Right atrium auricular region (tissue), 2 donors: ENCODE measurements around the gene EFCAB12. TPM values are rescaled to one million over a fixed set of nuclear protein-coding genes. Genes with fewer than 3 reads are reported as not detected.
A peak's percentile ranks its signal among the peaks of the same experiment; 100 is the strongest.

ENCODE experiments used
- DNase-seq: peaks from one replicate; pipeline ENCODE4 v3.0.0-alpha.2; 2019; ENCODE audit warnings: low spot score
- H3K27ac ChIP-seq, 2 donors: fragments of 200-600 bp; sonication (generic); 1 replicate in 1 of 2; 2 replicates in 1 of 2; pipeline ENCODE4 v1.5.1; 2016 to 2019
- H3K27me3 ChIP-seq, 2 donors: fragments of 200-600 bp; sonication (generic); one replicate each; pipeline versions ENCODE4 v1.5.1 to v1.6.0; 2017 to 2019
- H3K36me3 ChIP-seq: fragments of 200-600 bp; sonication (generic); one replicate; pipeline ENCODE4 v1.5.1; 2016
- H3K4me1 ChIP-seq, 2 donors: fragments of 200-600 bp; sonication (generic); one replicate each; pipeline versions ENCODE4 v1.5.1 to v1.6.0; 2017 to 2019
- H3K4me3 ChIP-seq, 2 donors: fragments of 200-600 bp; sonication (generic); 1 replicate in 1 of 2; 2 replicates in 1 of 2; pipeline ENCODE4 v1.5.1; 2017 to 2019; ENCODE audit warnings: mild to moderate bottlenecking in 1 of 2, moderate library complexity in 1 of 2
- H3K9me3 ChIP-seq, 2 donors: fragments of 200-600 bp; sonication (generic); one replicate each; pipeline ENCODE4 v1.5.1; 2019
- total RNA-seq, 2 donors: library from RNA; depleted of rRNA; stranded (reverse); fragments of >200 nt; gene quantifications; one replicate each; pipeline ENCODE4 v1.1.0, GENCODE V29; 2016
- TF ChIP-seq, protein P1 (sequence below), 2 donors: fragments of 200-600 bp; sonication (generic); IDR thresholded peaks; one replicate each; pipeline ENCODE4 v1.5.1; 2019; ENCODE audit warnings: antibody characterized with exemption in 2 of 2

EFCAB12 gene
- total RNA-seq = under 1 TPM in 1 of 2 donors, not detected in 1; 0.28 TPM

DNA sequence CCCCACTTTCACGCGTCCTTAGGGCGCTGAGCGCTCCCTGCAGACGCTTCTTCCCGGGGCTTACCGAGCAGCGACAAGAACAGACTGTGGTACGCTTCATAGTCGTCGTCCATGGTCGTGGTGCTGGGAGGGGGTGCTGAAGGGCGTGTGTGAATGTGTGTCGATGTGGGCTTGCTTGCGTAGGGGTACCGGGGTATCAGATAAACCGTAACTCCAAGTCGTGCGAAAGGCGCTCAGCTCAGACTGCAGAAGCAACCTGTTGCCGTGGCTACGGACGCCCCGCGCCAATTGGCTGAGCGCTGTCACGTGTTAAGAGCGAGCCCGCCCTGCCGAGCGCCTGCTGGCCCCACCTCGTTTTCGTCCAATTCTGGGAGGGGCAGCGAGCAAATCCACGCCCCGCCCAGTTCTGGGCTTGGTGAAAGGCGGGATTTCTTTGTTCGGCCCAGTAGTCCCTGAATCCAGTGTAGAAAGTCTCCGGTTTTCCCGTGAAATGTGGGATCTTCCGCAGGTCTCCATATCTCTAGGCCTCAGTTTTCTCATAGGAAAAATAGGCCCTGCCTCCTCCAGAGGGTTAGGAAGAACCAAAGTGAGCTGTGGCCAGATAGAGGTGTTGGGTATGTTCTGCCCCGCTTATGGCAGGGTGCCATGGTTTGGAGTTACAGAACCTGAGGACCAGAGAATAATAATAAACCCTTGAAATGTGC is at the start of gene EFCAB12:
Gene EFCAB12 (minus strand): TSS at position 261 of the 704 bp plus-strand sequence. CDS start 148 bp downstream, at position 113.
- H3K36me3 ChIP-seq = peaks cover 32% of the 10 kb centered on the region
- H3K9me3 ChIP-seq = no peaks in the 10 kb centered on the region
- DNase-seq = peak; percentile 98
- H3K27me3 ChIP-seq = no peaks in the 10 kb centered on the region
- peak within 1 kb of the TSS; percentile 36 to 50 for H3K4me3 ChIP-seq
- peaks cover 0 to 15% of the 10 kb centered on the region in 2 donors for H3K4me1 ChIP-seq
- TF ChIP-seq, protein P1, sequence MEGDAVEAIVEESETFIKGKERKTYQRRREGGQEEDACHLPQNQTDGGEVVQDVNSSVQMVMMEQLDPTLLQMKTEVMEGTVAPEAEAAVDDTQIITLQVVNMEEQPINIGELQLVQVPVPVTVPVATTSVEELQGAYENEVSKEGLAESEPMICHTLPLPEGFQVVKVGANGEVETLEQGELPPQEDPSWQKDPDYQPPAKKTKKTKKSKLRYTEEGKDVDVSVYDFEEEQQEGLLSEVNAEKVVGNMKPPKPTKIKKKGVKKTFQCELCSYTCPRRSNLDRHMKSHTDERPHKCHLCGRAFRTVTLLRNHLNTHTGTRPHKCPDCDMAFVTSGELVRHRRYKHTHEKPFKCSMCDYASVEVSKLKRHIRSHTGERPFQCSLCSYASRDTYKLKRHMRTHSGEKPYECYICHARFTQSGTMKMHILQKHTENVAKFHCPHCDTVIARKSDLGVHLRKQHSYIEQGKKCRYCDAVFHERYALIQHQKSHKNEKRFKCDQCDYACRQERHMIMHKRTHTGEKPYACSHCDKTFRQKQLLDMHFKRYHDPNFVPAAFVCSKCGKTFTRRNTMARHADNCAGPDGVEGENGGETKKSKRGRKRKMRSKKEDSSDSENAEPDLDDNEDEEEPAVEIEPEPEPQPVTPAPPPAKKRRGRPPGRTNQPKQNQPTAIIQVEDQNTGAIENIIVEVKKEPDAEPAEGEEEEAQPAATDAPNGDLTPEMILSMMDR (IDR thresholded peaks at IDR 0.05) = no peak
- H3K27ac ChIP-seq = peak within 1 kb of the TSS; percentile 62 to 69

GRCh38 chr3:129476586-129476985 is 48.1 kb upstream of the EFCAB12 start:
- H3K4me3 ChIP-seq = no peak overlapping the region
- no peaks in the 10 kb centered on the region for H3K9me3 ChIP-seq
- peaks cover 39% of the 10 kb centered on the region for H3K36me3 ChIP-seq
- TF ChIP-seq, protein P1 (IDR thresholded peaks at IDR 0.05) = no peak
- H3K27ac ChIP-seq = no peak overlapping the region
- DNase-seq = no peak
- H3K27me3 ChIP-seq = no peaks in the 10 kb centered on the region
- H3K4me1 ChIP-seq = peaks cover 0 to 8% of the 10 kb centered on the region in 2 donors

DNA sequence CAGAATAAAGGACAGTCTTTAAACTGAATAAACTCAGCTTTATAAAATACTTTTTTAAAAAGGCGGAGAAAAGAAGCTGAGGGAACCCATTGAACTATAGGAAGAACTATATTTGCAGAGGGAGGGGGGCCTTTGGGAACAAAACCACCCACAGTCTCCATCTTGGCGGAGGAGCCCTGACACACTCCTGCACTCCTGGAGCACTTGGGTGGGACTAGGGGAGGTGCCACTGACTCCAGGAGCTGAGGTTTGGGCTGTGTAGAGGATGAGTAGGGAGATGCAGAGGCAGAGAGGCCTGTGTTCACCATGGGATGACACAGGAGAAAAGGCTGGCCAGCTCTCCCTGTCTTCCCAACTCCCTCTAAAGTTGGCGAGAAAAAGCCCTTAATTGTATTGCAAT is 47.4 kb upstream of the EFCAB12 start:
- H3K9me3 ChIP-seq = no peaks in the 10 kb centered on the region
- peaks cover 36% of the 10 kb centered on the region for H3K36me3 ChIP-seq
- peaks cover 0 to 2% of the 10 kb centered on the region in 2 donors for H3K4me1 ChIP-seq
- H3K4me3 ChIP-seq = no peak overlapping the region
- TF ChIP-seq, protein P1 (IDR thresholded peaks at IDR 0.05) = no peak
- no peak for DNase-seq
- H3K27ac ChIP-seq = no peak overlapping the region
- no peaks in the 10 kb centered on the region for H3K27me3 ChIP-seq

DNA sequence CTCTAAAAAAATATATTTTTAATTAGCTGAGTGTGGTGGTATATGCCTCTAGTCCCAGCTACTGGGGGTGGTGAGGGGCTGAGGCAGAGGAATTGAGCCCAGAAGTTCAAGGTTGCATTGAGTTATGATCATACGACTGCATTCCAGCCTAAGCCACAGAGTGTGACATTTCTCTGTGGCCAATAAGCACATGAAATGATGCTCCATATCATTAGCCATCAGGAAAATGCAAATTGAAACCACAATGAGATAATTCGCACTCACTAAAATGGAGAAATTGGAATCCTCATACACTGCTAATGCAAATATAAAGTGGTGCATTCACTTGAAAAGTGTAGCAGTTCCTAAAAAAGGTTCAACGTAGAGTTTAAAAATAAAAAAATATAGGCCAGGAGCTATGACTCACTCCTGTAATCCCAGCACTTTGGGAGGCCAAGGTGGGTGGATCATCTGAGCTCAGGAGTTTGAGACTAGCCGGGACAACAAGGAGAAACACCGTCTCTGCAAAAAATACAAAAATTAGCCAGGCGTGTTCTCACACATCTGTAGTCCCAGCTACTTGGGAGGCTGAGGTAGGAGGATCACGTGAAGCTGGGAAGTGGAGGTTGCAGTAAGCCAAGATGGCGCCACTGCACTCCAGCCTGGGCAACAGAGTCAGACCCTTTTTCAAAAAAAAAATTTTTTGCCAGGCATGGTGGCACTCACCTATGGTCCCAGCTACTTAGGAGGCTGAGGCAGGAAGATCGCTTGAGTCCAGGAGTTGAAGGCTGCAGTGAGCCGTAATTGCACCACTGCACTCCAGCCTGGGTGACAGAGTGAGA is 46.8 kb upstream of the EFCAB12 start:
- H3K36me3 ChIP-seq = peaks cover 29% of the 10 kb centered on the region
- H3K27ac ChIP-seq = no peak overlapping the region
- no peaks in the 10 kb centered on the region for H3K27me3 ChIP-seq
- TF ChIP-seq, protein P1 (IDR thresholded peaks at IDR 0.05) = no peak
- no peak overlapping the region for H3K4me3 ChIP-seq
- H3K4me1 ChIP-seq = no peaks in the 10 kb centered on the region
- no peak for DNase-seq
- H3K9me3 ChIP-seq = no peaks in the 10 kb centered on the region

DNA sequence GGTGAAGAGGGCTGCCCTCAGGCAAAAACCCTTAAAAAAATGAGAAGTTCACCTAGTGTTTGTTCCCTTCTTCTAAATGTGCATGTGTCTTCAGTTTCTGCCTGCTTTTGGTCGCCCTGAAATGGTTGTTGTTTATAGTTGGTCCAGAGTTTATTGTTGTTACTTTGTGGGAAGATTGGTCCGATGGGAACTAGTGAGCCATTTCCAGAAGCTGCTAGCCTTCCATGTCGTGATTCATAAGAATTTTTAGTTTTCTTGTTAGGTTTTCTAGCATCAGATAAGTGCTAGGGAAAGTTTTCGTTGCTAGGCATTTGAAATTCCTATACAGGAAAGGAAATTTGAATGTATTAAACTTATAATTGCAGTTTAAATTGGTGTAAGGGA is 45.3 kb upstream of the EFCAB12 start:
- Histone ChIP-seq H3K4me3 (no peak overlapping the region), H3K4me1 (peaks cover 0 to 11% of the 10 kb centered on the region in 2 donors), H3K27ac (no peak overlapping the region), H3K36me3 (peaks cover 19% of the 10 kb centered on the region), H3K27me3 (no peaks in the 10 kb centered on the region), H3K9me3 (no peaks in the 10 kb centered on the region)
- TF ChIP-seq, protein P1 (IDR thresholded peaks at IDR 0.05) = no peak
- DNase-seq = no peak
